WTC11 (cell line): ENCODE measurements around the gene ITGA2. TPM values are rescaled to one million over a fixed set of nuclear protein-coding genes. Genes with fewer than 3 reads are reported as not detected.
A peak's percentile ranks its signal among the peaks of the same experiment; 100 is the strongest.

Experiments
- ATAC-seq: fragments of 200-7000 bp; cut with Tn5 transposase; 2 replicates; pipeline ENCODE4 v1.10.0; 2021; ENCODE audit warnings: mild to moderate bottlenecking, moderate library complexity
- CTCF ChIA-PET: fragments of 300-600 bp; sonication (Branson Sonifier 250); formaldehyde crosslinking; loops from one replicate; lab custom pipeline; 2021; ENCODE audit warnings: antibody characterized with exemption; lab: Charles Lee
- POLR2A ChIA-PET: fragments of 350-600 bp; sonication (Branson Sonifier 250); formaldehyde crosslinking; loops from one replicate; lab custom pipeline; 2021; ENCODE audit warnings: antibody characterized with exemption; lab: Charles Lee
- DNase-seq: peaks from one replicate; pipeline ENCODE4 v3.0.0; 2021; ENCODE audit warnings: low spot score
- H3K27ac Mint-ChIP-seq: 2 replicates; pipeline ENCODE4 v1.8.0; 2021; ENCODE audit warnings: mixed read lengths
- H3K27me3 Mint-ChIP-seq: 2 replicates; pipeline ENCODE4 v1.8.0; 2021; ENCODE audit warnings: low read depth, mild to moderate bottlenecking, moderate library complexity, mixed read lengths
- H3K36me3 Mint-ChIP-seq: 2 replicates; pipeline ENCODE4 v1.8.0; 2021; ENCODE audit warnings: mixed read lengths
- H3K4me1 Mint-ChIP-seq: 2 replicates; pipeline ENCODE4 v1.8.0; 2022; ENCODE audit warnings: mixed read lengths
- H3K4me3 Mint-ChIP-seq: 2 replicates; pipeline ENCODE4 v1.8.0; 2021; ENCODE audit warnings: mild to moderate bottlenecking, moderate library complexity, mixed read lengths
- H3K9me3 Mint-ChIP-seq: 2 replicates; pipeline ENCODE4 v1.8.0; 2021; ENCODE audit warnings: mixed read lengths
- ARID4B ChIP-seq: sonication (generic); formaldehyde crosslinking; IDR thresholded peaks from 2 replicates; pipeline ENCODE4 v1.8.0; 2023; ENCODE audit warnings: missing genetic modification reagents, mild to moderate bottlenecking, borderline replicate concordance
- CREB1 ChIP-seq: sonication (generic); formaldehyde crosslinking; IDR thresholded peaks from 2 replicates; pipeline ENCODE4 v1.8.0; 2023; ENCODE audit warnings: mild to moderate bottlenecking, missing genetic modification reagents
- E2F4 ChIP-seq: sonication (generic); formaldehyde crosslinking; IDR thresholded peaks from 2 replicates; pipeline ENCODE4 v1.8.1; 2022; ENCODE audit warnings: low read depth, mild to moderate bottlenecking, moderate library complexity, missing genetic modification reagents, borderline replicate concordance
- GABPB1 ChIP-seq: sonication (generic); formaldehyde crosslinking; IDR thresholded peaks from 2 replicates; pipeline ENCODE4 v1.8.1; 2023; ENCODE audit warnings: mild to moderate bottlenecking, missing genetic modification reagents
- GTF2I ChIP-seq: fragments of 250-450 bp; sonication (Bioruptor Pico); conservative IDR thresholded peaks from 2 replicates; pipeline ENCODE4 v1.4.0; 2021; ENCODE audit warnings: mild to moderate bottlenecking
- HMGA2 ChIP-seq: fragments of 250-450 bp; sonication (Bioruptor Pico); IDR thresholded peaks from 2 replicates; pipeline ENCODE4 v1.4.0; 2021; ENCODE audit warnings: mild to moderate bottlenecking, moderate library complexity
- MLX ChIP-seq: sonication (generic); formaldehyde crosslinking; IDR thresholded peaks from 2 replicates; pipeline ENCODE4 v1.8.1; 2023; ENCODE audit warnings: mild to moderate bottlenecking, missing genetic modification reagents, moderate library complexity
- NFYB ChIP-seq: sonication (generic); formaldehyde crosslinking; conservative IDR thresholded peaks from 2 replicates; pipeline ENCODE4 v1.8.0; 2022; ENCODE audit warnings: low read depth, missing genetic modification reagents
- NR2C2 ChIP-seq: sonication (generic); formaldehyde crosslinking; IDR thresholded peaks from 2 replicates; pipeline ENCODE4 v1.8.0; 2022; ENCODE audit warnings: mild to moderate bottlenecking, missing genetic modification reagents
- PREB ChIP-seq: sonication (generic); formaldehyde crosslinking; IDR thresholded peaks from 2 replicates; pipeline ENCODE4 v1.8.1; 2022; ENCODE audit warnings: mild to moderate bottlenecking, missing genetic modification reagents, moderate library complexity, borderline replicate concordance
- PRRX2 ChIP-seq: fragments of 250-450 bp; sonication (Bioruptor Pico); IDR thresholded peaks from 2 replicates; pipeline ENCODE4 v1.8.0; 2021; ENCODE audit warnings: mild to moderate bottlenecking
- RELA ChIP-seq: sonication (generic); formaldehyde crosslinking; IDR thresholded peaks from 2 replicates; pipeline ENCODE4 v1.8.1; 2022; ENCODE audit warnings: missing genetic modification reagents, mild to moderate bottlenecking, borderline replicate concordance
- SOX15 ChIP-seq: fragments of 250-450 bp; sonication (Bioruptor Pico); IDR thresholded peaks from 2 replicates; pipeline ENCODE4 v1.9.0; 2021; ENCODE audit warnings: mild to moderate bottlenecking
- SP1 ChIP-seq: sonication (generic); formaldehyde crosslinking; conservative IDR thresholded peaks from 2 replicates; pipeline ENCODE4 v1.8.1; 2022; ENCODE audit warnings: missing genetic modification reagents
- TCF7 ChIP-seq: sonication (generic); formaldehyde crosslinking; IDR thresholded peaks from 2 replicates; pipeline ENCODE4 v1.8.0; 2022; ENCODE audit warnings: mild to moderate bottlenecking, low read depth, missing genetic modification reagents, moderate library complexity
- ZNF138 ChIP-seq: sonication (generic); formaldehyde crosslinking; conservative IDR thresholded peaks from 2 replicates; pipeline ENCODE4 v1.8.1; 2022; ENCODE audit warnings: mild to moderate bottlenecking, moderate library complexity, missing genetic modification reagents
- ZNF232 ChIP-seq: sonication (generic); formaldehyde crosslinking; IDR thresholded peaks from 2 replicates; pipeline ENCODE4 v1.8.0; 2022; ENCODE audit warnings: mild to moderate bottlenecking, missing genetic modification reagents
- ZNF263 ChIP-seq: sonication (generic); formaldehyde crosslinking; IDR thresholded peaks from 2 replicates; pipeline ENCODE4 v1.8.1; 2022; ENCODE audit warnings: low read depth, mild to moderate bottlenecking, moderate library complexity, missing genetic modification reagents
- ZNF532 ChIP-seq: fragments of 250-450 bp; sonication (Bioruptor Pico); IDR thresholded peaks from 2 replicates; pipeline ENCODE4 v1.9.0; 2021; ENCODE audit warnings: mild to moderate bottlenecking, borderline replicate concordance
- total RNA-seq: library from RNA; stranded (reverse); gene quantifications from 3 replicates; pipeline ENCODE4 v1.2.3, GENCODE V29; 2021

The ITGA2 gene
- total RNA-seq, 1 experiment from 2014 or later: 5.5 TPM

- H3K27me3 Mint-ChIP-seq: no peaks in the 10 kb centered on the region
- CTCF ChIA-PET: no interaction called here
- H3K4me1 Mint-ChIP-seq: no peaks in the 10 kb centered on the region
- no peak overlapping the region for H3K4me3 Mint-ChIP-seq
- no peak for TF ChIP-seq ARID4B (CRISPR knock-in tag)
- no peak for TF ChIP-seq GTF2I
- no peak for TF ChIP-seq SOX15
- TF ChIP-seq HMGA2 (CRISPR knock-in tag): no peak
- no peak for TF ChIP-seq RELA (CRISPR knock-in tag)
- no peak for TF ChIP-seq ZNF138
- no peak for TF ChIP-seq ZNF232 (CRISPR knock-in tag)
- DNase-seq: no peak
- no peak for ATAC-seq
- no peaks in the 10 kb centered on the region for H3K9me3 Mint-ChIP-seq
- H3K36me3 Mint-ChIP-seq: no peaks in the 10 kb centered on the region
- POLR2A ChIA-PET: no interaction called here
- H3K27ac Mint-ChIP-seq: no peak overlapping the region
These were observed 10.3 kb downstream of the ITGA2 start for GRCh38 chr5:52999344-52999949.

GRCh38 chr5:53001541-53001940 is 12.4 kb downstream of the ITGA2 start:
- ChIA-PET POLR2A (no interaction called here), CTCF (interaction anchor here (0.6 to 1.5 kb wide), 2 partner anchors 34 to 150 kb away, joined by 3 to 5 read pairs; no protein-coding TSS in a partner anchor)
- ATAC-seq (no peak), DNase-seq (no peak)
- no peak overlapping the region for H3K27ac Mint-ChIP-seq
- no peak for TF ChIP-seq PRRX2
- TF ChIP-seq GABPB1 (CRISPR knock-in tag): 0 out of 2 replicates have a peak, but pooled peaks have one; percentile 34
- no peak for TF ChIP-seq NR2C2
- no peaks in the 10 kb centered on the region for H3K9me3 Mint-ChIP-seq
- H3K4me3 Mint-ChIP-seq: no peak overlapping the region
- no peaks in the 10 kb centered on the region for H3K4me1 Mint-ChIP-seq
- no peaks in the 10 kb centered on the region for H3K27me3 Mint-ChIP-seq
- H3K36me3 Mint-ChIP-seq: no peaks in the 10 kb centered on the region

GRCh38 chr5:53002491-53002890 is 13.3 kb downstream of the ITGA2 start:
- no peaks in the 10 kb centered on the region for H3K4me1 Mint-ChIP-seq
- CTCF ChIA-PET: no interaction called here
- TF ChIP-seq GABPB1 (CRISPR knock-in tag): no peak
- TF ChIP-seq E2F4 (CRISPR knock-in tag): no peak
- TF ChIP-seq TCF7 (CRISPR knock-in tag): no peak
- no peak for TF ChIP-seq ZNF532 (CRISPR knock-in tag)
- no peak for TF ChIP-seq ZNF232 (CRISPR knock-in tag)
- TF ChIP-seq MLX (CRISPR knock-in tag): no peak
- TF ChIP-seq CREB1 (CRISPR knock-in tag): no peak
- no peak for TF ChIP-seq NFYB (CRISPR knock-in tag)
- no peak for TF ChIP-seq ZNF263
- no peak for TF ChIP-seq PREB (CRISPR knock-in tag)
- no peak for TF ChIP-seq SP1 (CRISPR knock-in tag)
- no peak for TF ChIP-seq NR2C2

More at GRCh38 chr5:53002491-53002890, 13.3 kb downstream of the ITGA2 start:
- H3K4me3 Mint-ChIP-seq: no peak overlapping the region
- ATAC-seq (no peak), DNase-seq (no peak)
- H3K27ac Mint-ChIP-seq: no peak overlapping the region
- no peaks in the 10 kb centered on the region for H3K9me3 Mint-ChIP-seq
- no peaks in the 10 kb centered on the region for H3K27me3 Mint-ChIP-seq
- H3K36me3 Mint-ChIP-seq: no peaks in the 10 kb centered on the region
- POLR2A ChIA-PET: no interaction called here
